Activated CD4-positive, alpha-beta T cell treated with anti-CD3 and anti-CD28 coated beads, Interleukin-2, amount 50 U/mL, for 16 hours (primary cell): ENCODE measurements around the gene PRDM4.
A peak's percentile ranks its signal among the peaks of the same experiment; 100 is the strongest.
"Not testable (repeated sequence)": the region's sequence is repeated elsewhere in the genome, so short reads cannot be mapped to it uniquely, and the experiment has no call there.

Experiments
- DNase-seq: peaks from one replicate; pipeline ENCODE4 v3.0.0-alpha.2; 2020

PRDM4 gene

GRCh38 chr12:107774349-107775029, 13.6 kb upstream of the PRDM4 start, which contains the start of gene ASCL4:
Gene ASCL4 (plus strand): TSS chr12:107774704. CDS start chr12:107775219, 515 bp downstream.
- DNase-seq = no peak

GRCh38 chr12:107767466-107767865, 6.5 kb upstream of the PRDM4 start:
- no peak for DNase-seq

GRCh38 chr12:107765316-107765715, 4.4 kb upstream of the PRDM4 start:
- no peak for DNase-seq

GRCh38 chr12:107764626-107765025, 3.7 kb upstream of the PRDM4 start:
- no peak for DNase-seq

- DNase-seq = no peak
Observed at GRCh38 chr12:107762874-107763273, 1.9 kb upstream of the PRDM4 start.

GRCh38 chr12:107761502-107761904, 566 bp upstream of the PRDM4 start:
- no peak for DNase-seq

GRCh38 chr12:107760207-107760808, 629 bp downstream of the PRDM4 start:
- DNase-seq = peak; percentile 29

- DNase-seq = peak; percentile 77
Observed at GRCh38 chr12:107759410-107759809, 1.5 kb downstream of the PRDM4 start.

- no peak for DNase-seq
Observed at GRCh38 chr12:107749083-107749482, 11.9 kb downstream of the PRDM4 start.

- DNase-seq = no peak
Observed at GRCh38 chr12:107748472-107748871, 12.5 kb downstream of the PRDM4 start.

GRCh38 chr12:107736914-107737313, 24.0 kb downstream of the PRDM4 start:
- DNase-seq = no peak

- DNase-seq = no peak
Observed at GRCh38 chr12:107735763-107736162, 25.2 kb downstream of the PRDM4 start.

- DNase-seq = no peak
Observed at GRCh38 chr12:107734139-107734538, 26.8 kb downstream of the PRDM4 start.

GRCh38 chr12:107732365-107732764, 28.6 kb downstream of the PRDM4 start:
- no peak for DNase-seq

GRCh38 chr12:107731366-107731765, 29.6 kb downstream of the PRDM4 start:
- no peak for DNase-seq

- no peak for DNase-seq
Observed at GRCh38 chr12:107730618-107731341, 30.2 kb downstream of the PRDM4 start.

- not testable (repeated sequence) for DNase-seq
Observed at GRCh38 chr12:107727742-107728141, 33.2 kb downstream of the PRDM4 start.

GRCh38 chr12:107727327-107727726, 33.6 kb downstream of the PRDM4 start:
- not testable (repeated sequence) for DNase-seq

GRCh38 chr12:107718606-107719005, 42.3 kb downstream of the PRDM4 start:
- DNase-seq = peak; percentile 21

- no peak for DNase-seq
Observed at GRCh38 chr12:107715780-107716179, 45.2 kb downstream of the PRDM4 start.

- DNase-seq = not testable (repeated sequence)
Observed at GRCh38 chr12:107705522-107705921, 55.4 kb downstream of the PRDM4 start.

GRCh38 chr12:107704041-107704440, 56.9 kb downstream of the PRDM4 start:
- no peak for DNase-seq

- no peak for DNase-seq
Observed at GRCh38 chr12:107702106-107702505, 58.8 kb downstream of the PRDM4 start.

- not testable (repeated sequence) for DNase-seq
Observed at GRCh38 chr12:107695772-107696171, 65.2 kb downstream of the PRDM4 start.
